Anterior cingulate cortex (tissue), 58 donors: ENCODE data around the gene PIK3AP1.

Experiments used
- DNase-seq, 58 donors: peaks; one replicate each; lab custom pipeline; 2025; lab: John Stamatoyannopoulos, UW

Gene PIK3AP1

DNA sequence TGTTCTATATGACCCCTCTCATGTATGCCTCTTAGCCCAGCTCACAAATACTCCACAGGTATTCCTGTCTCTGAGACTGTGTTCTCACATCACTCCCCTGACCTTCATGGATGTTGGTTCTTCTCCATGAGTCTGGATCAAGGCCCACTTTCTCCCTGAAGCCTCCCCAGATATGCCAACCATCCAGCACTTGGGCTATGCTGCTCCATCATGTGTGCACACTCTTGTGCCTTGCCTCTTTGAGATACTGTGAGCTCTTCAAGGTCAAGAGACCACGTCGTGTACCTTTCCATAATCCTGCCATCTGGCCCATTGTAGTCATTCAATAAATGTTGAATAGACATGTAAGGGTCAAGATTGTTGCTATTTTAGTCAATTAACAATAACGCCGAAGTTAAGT, 103.4 kb downstream of the PIK3AP1 start:
- DNase-seq, result no peak

- no peak for DNase-seq
Measured at GRCh38 chr10:96614515-96614914, 105.8 kb downstream of the PIK3AP1 start.

DNA sequence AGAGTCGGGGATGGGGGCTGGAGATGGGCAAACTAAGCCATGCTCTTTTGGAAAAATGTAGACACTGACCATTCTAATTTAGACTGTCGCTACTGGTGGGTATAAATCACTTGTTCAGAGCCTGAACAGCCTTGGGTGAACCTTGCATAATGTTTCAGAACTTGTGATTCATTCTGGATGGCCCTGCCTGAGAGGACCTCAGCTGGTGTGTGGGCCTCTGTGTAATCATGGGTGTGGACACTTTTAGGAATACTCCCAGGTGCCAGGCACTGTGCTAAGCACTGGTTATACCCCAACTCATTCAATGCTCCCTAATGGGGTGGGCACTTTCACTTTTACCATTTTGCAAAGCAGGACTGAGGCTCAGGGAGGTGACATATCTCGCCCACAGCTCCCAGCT, 106.7 kb downstream of the PIK3AP1 start:
- no peak for DNase-seq

- DNase-seq, result no peak
Measured at GRCh38 chr10:96612055-96612830, 108.1 kb downstream of the PIK3AP1 start.

DNA sequence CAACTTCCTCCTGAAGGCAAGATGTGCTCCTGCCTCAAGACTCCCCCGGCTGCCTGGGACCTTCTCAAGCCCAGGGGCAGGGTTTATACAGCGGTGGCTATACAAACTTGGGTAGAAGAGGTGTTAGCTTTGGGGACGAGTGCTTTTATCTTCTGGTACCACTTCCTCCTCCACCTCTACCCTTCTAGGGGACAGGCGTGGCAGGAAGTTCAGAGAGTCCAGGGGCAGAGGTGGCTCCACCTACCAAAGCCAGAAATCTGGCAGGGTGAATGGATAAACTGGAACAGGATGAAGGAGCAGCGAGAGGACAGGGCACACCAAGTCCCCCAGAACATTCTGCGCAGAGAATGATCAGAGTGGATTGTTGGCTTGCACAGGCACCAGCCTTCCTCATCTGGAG, 109.5 kb downstream of the PIK3AP1 start:
- no peak for DNase-seq

- no peak for DNase-seq
Measured at GRCh38 chr10:96609510-96609909, 110.8 kb downstream of the PIK3AP1 start.

DNA sequence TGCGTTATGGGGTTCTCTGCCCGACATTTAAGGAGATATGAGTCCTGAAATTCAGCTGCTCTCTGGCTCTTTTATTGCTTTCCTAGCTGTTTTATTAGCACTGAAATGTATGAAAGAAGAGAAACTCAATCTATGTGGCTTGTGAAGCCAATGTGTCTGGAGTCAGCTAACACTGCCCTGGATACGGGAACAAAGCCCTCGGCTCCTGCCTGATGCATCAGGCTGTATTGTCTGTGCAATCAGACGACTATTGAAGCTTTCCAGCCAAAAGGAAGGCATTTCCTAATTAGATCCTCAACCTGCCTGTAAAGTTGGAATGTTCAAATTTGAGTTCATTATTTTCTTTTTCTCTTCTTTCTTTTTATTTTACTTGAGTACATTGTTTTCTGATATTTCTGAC, 111.5 kb downstream of the PIK3AP1 start:
- DNase-seq, result no peak

GRCh38 chr10:96608262-96608661, 112.1 kb downstream of the PIK3AP1 start:
- DNase-seq, result no peak

GRCh38 chr10:96606946-96607345, 113.4 kb downstream of the PIK3AP1 start:
- no peak for DNase-seq

DNA sequence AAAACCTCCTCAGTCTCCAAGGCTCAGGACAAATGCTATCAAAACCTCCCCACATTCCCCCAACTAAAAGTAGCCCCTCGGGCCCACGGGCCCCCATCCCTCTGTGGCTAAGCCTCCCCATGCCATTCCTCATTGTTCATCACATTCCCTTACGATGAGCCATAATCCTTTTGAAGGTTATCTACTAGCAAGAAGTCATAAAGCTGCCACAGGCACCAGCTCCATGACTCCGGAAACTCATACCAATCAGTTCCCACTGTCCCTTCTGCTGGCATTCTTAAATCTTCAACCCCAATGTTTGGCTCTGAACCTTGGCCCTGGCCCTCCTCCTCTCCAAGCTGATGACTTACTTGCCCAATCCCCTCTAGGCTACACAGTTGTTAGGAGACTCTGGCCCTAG, 114.1 kb downstream of the PIK3AP1 start:
- DNase-seq, result no peak

DNA sequence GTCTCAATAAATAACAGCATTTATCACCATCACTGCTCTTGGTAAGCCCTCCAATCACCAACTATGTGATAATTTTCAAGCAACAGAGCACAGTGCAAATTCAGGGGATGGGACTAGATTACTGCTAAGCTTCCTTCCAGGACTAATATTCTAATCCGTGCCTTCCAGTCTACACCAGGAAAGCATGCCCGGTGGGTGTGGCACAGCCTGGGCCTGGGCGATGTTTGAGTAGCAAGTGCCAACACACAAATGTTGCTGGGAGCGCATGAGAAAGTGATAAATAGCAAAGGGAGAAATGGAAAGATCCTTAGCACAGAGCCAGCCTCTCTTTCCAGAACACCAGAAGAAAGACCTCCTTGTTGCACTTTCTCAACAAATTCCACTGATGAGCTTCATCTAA, 120.0 kb downstream of the PIK3AP1 start:
- DNase-seq, result no peak

GRCh38 chr10:96598846-96599245, 121.5 kb downstream of the PIK3AP1 start:
- no peak for DNase-seq

DNA sequence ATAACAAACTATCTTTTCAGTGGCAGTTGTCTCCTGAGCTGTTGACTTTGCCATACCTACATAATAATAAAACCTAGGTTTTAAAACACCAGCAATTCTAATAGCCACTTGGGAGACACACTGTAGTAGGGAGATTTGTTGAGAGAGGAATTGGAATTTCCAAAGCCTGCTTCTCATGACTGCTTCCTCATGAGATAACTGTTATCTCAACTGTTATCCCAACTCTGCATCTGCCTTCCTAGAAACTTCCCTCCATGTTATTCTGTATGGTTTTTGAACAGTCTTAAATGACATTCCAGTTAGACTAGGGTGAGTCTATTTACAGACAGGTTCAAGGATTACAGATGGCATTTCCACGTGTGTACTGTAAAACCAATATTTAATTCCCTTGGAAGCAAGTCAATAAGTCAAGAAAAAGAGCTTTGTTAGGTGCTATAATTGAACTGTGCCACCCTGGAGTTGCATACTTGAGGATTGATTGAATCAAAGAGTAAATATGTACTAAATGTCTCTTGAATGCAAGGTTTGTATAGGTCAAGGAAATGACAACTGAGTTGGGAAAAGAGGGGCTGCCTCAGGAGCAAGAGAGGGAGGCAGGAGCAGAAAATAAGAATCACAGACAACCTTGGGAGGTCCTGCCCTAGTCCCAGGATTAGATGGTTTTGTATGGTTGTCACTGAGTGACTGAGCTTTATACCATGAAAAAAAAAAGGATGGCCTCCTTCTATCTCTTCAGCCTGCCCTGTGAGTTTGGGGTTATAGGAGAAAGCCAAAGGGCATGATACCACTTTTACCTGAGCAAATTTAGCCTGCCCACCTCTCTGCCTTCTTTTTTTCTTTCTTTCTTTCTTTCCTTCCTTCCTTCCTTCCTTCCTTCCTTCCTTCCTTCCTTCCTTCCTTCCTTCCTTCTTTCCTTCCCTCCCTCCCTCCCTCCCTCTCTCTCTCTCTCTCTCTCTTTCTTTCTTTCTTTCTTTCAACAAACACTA, 123.6 kb downstream of the PIK3AP1 start:
- DNase-seq, result no peak

DNA sequence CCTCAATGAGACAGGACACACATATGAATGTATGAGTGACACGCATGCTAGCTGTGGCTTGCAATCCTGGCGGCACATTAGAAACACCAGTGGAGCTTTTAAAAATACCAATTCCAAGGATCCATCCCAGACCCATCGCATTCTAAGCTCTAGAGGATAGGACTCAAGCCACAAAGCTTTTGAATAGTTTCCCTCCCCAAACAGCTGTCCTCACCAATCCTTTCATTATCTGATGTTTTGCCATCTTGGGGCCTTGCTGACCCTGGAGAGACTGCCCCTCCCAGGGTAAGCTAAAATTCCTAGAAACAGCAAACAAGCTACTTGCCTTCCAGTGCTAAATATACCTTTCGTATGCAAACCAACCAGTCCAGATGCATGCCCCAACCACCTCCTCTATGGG, 124.6 kb downstream of the PIK3AP1 start:
- DNase-seq, result no peak

- no peak for DNase-seq
Measured at GRCh38 chr10:96591946-96592345, 128.4 kb downstream of the PIK3AP1 start.

DNA sequence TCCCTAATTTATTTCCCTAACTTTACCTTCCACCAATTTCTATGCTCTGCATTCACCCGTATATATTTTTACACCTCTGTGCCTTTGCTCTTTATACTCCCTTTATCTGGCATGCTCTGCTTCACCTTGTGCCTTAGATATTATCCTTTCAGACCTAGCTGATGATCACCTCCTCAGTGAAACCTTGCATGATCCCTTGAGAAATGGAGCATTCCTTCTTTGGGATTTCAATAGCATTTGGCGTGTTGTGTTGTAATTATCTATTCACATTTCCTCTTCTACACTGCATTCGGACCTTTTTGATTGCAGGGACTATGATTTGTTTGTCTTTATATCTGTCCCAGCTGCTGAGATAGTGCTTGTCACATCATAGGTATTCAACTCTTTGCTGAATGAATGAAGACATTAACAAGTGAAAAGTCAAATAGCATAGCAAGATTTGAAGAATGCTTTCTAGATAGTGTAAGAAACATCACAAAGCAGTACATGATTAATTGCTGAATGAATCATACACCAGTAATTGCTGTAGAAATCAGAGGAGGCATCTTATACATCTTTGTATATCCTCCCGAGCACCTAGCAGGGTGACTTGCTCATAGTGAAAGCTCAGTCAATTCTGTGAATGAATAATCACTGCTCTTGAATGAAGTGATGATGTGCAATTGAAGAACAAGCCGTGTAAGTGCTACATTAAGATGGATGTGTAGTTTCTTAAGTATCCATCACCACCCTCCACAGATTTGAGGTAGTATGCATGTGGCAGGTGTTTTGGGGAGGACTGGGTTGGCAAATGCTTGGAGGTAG, 131.5 kb downstream of the PIK3AP1 start:
- no peak for DNase-seq

DNA sequence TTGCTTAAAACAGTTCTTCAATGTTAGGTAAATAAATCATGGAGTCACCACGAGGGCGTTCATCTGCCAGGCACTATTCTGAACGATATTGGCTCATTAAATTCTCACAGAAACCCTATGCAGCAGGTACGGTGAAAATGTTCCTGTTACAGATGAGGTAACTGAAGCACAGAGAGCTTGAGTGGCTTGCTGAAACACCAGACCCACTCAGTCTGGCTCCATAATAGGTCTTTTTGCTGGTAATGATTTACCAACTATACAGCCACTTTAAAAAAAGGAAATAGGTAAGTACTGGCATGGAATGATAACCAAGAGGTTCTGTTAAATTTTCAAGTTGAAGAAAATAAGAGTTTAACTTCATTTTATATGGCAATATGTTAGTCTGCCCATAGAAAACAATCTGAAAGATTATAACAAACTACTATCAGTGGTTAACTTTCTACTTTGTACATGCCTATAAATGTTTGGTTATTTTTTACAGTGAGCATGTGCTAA, 132.2 kb downstream of the PIK3AP1 start:
- DNase-seq, result no peak

GRCh38 chr10:96587264-96588059, 132.9 kb downstream of the PIK3AP1 start:
- DNase-seq, result peak in 19 of 58 donors; percentile 21 to 83 (median 60)

DNA sequence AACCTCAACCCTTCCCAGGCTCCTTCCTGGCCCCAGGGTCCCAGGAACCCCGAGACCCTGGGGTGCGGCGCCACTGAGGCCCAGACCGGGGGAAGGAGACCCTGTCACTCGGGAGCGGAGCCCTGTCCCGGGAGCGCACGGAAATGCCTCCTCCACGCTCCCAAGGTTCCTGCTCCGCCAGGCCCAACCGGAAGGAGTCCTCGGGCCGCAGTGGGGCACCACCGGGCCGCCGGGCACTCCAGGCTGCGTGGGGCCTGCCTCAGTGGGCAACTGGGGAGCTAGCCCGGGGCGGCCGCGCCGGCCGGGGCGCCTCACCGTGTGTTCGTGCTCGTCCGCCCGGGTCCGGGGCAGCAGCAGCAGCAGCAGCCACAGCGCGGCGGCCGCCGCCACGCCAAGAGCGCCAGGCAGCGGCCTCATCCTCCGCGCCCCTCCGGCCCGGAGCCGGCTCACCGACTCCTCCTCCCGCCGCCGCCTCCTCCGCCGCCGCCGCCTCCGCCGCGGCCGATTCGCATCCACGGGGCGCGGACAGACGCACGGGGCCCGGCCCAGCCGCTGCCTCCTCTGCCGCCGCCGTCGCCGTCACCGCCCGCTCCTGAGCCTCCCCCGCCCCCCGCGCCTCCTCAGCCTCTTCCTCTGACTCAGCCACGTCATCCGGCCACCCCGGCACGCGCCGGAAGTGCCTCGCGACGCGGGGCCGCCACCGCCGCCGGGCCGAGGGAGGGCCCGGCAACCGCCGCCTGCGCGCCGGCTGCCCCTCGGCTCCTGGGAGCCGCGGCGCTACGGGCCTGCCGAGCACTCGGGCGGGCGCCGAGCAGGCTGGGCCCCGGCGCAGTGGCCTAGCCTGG, 133.7 kb downstream of the PIK3AP1 start, which contains the start of gene TM9SF3:
TM9SF3 (minus strand) TSS at position 594 of the 845 bp plus-strand sequence; CDS start at position 417, 177 bp downstream.
- peak; percentile 31 to 92 (median 81) for DNase-seq
